Nephron (organoid): Measurements from ENCODE around the gene DTWD2.

Source experiments
- H3K27ac Mint-ChIP-seq, 3 experiments: 2 replicates each; pipeline ENCODE4 v1.8.0; 2020; ENCODE audit warnings: mixed read lengths in 3 of 3, mild to moderate bottlenecking in 2 of 3, moderate library complexity in 1 of 3
- H3K27me3 Mint-ChIP-seq: 2 replicates; pipeline ENCODE4 v1.8.0; 2021; ENCODE audit warnings: low read depth, mild to moderate bottlenecking, moderate library complexity, mixed read lengths
- H3K36me3 Mint-ChIP-seq: 2 replicates; pipeline ENCODE4 v1.8.0; 2020; ENCODE audit warnings: low read depth, mixed read lengths
- H3K4me1 Mint-ChIP-seq: 2 replicates; pipeline ENCODE4 v1.8.0; 2020; ENCODE audit warnings: mixed read lengths
- H3K4me3 Mint-ChIP-seq, 3 experiments: 2 replicates each; pipeline ENCODE4 v1.8.0; 2020; ENCODE audit warnings: mild to moderate bottlenecking in 3 of 3, mixed read lengths in 3 of 3, moderate library complexity in 2 of 3
- H3K9me3 Mint-ChIP-seq: 2 replicates; pipeline ENCODE4 v1.8.0; 2020; ENCODE audit warnings: mixed read lengths
- TF ChIP-seq, protein P1 (sequence below), 3 experiments: fragments of 200-600 bp; sonication (generic); IDR thresholded peaks; one replicate each; pipeline ENCODE4 v1.5.0; 2021; ENCODE audit warnings: antibody characterized with exemption in 3 of 3; ENCODE audit not compliant: unreplicated experiment in 3 of 3

DTWD2 gene

DNA sequence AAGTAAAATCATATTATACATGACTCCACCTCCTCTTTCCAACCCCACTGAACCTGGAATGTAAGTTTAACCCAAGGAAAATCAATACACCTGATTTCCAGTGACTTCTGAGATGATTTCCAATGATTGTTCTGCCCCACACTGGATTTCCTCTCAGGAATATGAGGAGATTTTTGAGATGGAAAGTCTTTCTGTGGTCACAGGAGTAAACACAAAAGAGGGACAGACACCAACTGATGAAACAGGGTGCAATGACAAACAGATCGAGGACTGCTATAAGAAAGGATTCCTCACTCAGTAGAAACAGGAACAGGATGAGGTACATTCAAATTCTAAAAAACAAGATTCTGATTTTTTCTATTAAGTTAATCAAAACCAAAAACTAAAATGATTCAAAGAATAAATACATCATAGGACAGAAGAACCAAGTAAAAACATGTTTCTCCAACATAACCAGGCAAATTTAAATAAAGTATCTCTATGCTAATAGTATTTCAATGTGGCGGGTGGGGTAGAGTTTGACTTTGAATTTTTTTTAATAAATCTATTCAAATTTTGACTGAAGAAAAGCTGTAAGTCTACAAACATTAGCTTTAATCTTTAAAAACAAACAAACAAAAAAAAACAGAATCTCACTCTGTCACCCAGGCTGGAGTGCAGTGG, 42.1 kb downstream of the DTWD2 start:
- no peaks in the 10 kb centered on the region for H3K4me1 Mint-ChIP-seq
- no peak overlapping the region for H3K4me3 Mint-ChIP-seq
- peaks cover 14% of the 10 kb centered on the region for H3K36me3 Mint-ChIP-seq
- TF ChIP-seq, protein P1, sequence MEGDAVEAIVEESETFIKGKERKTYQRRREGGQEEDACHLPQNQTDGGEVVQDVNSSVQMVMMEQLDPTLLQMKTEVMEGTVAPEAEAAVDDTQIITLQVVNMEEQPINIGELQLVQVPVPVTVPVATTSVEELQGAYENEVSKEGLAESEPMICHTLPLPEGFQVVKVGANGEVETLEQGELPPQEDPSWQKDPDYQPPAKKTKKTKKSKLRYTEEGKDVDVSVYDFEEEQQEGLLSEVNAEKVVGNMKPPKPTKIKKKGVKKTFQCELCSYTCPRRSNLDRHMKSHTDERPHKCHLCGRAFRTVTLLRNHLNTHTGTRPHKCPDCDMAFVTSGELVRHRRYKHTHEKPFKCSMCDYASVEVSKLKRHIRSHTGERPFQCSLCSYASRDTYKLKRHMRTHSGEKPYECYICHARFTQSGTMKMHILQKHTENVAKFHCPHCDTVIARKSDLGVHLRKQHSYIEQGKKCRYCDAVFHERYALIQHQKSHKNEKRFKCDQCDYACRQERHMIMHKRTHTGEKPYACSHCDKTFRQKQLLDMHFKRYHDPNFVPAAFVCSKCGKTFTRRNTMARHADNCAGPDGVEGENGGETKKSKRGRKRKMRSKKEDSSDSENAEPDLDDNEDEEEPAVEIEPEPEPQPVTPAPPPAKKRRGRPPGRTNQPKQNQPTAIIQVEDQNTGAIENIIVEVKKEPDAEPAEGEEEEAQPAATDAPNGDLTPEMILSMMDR (IDR thresholded peaks at IDR 0.05; ENCODE audit: unreplicated experiment in 3 of 3), result no peak
- no peak overlapping the region for H3K27ac Mint-ChIP-seq
- H3K9me3 Mint-ChIP-seq, result no peaks in the 10 kb centered on the region
- H3K27me3 Mint-ChIP-seq, result no peaks in the 10 kb centered on the region

DNA sequence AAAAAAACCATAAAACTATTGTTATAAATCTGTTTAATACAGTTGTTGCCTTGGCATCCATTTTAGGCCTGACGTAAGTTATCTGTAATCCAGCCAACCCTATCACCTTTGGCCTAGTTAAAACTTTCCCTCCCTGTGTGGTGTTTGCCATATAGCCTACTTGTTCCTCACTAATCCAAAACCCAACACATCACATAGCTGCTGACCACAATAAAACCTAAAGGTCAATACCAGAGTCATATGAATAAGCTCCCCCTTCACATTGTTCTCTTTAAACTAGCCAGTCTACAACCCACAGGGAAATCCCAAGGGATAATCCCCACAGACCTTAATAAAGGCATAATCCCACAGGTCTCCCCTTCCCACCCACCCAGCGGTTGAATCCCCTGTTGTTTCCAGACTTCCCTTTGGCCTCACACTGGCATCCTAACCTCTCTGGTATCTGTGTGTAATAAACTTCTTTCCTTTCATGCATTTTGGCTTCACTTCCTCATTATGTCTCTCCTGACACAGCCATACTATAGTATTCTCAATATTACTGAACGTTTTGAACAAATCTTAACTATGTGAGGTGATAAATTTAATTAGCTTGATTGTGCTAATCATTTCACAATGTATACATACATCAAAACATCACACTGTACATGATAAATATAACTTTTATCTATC, 50.8 kb downstream of the DTWD2 start:
- H3K4me1 Mint-ChIP-seq, result no peaks in the 10 kb centered on the region
- peaks cover 14% of the 10 kb centered on the region for H3K36me3 Mint-ChIP-seq
- H3K27me3 Mint-ChIP-seq, result no peaks in the 10 kb centered on the region
- peak overlapping the region in 2 of 3 experiments; percentile 25 to 32 for H3K27ac Mint-ChIP-seq
- no peak overlapping the region for H3K4me3 Mint-ChIP-seq
- H3K9me3 Mint-ChIP-seq, result peaks cover 3% of the 10 kb centered on the region
- TF ChIP-seq, protein P1 (IDR thresholded peaks at IDR 0.05; ENCODE audit: unreplicated experiment in 3 of 3), result no peak

GRCh38 chr5:118933703-118934102, 54.6 kb downstream of the DTWD2 start:
- H3K36me3 Mint-ChIP-seq, result peaks cover 28% of the 10 kb centered on the region

DNA sequence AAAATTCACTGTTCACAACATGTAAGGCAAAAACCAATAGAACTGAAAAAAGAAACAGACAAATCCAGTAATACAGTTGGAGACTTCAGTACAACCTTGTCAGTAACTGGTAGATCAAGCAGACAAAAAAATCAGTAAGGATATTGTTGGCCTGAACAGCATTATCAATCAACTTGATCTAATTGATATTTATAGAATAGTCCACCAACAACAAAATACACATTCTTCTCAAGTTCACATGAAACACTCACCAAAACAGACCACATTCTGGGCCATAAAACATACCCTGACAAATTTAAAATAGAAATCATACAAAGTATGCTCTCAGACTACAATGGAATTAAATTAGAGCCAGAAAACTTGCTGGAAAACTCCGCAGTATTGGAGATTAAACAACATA, 56.8 kb downstream of the DTWD2 start:
- TF ChIP-seq, protein P1 (IDR thresholded peaks at IDR 0.05; ENCODE audit: unreplicated experiment in 3 of 3), result no peak
- Mint-ChIP-seq H3K27me3 (no peaks in the 10 kb centered on the region), H3K27ac (no peak overlapping the region), H3K36me3 (peaks cover 29% of the 10 kb centered on the region), H3K4me3 (no peak overlapping the region), H3K9me3 (peaks cover 11% of the 10 kb centered on the region), H3K4me1 (no peaks in the 10 kb centered on the region)

More at GRCh38 chr5:118933703-118934102, 54.6 kb downstream of the DTWD2 start:
- H3K9me3 Mint-ChIP-seq, result peaks cover 11% of the 10 kb centered on the region
- no peaks in the 10 kb centered on the region for H3K27me3 Mint-ChIP-seq
- no peak overlapping the region for H3K4me3 Mint-ChIP-seq
- TF ChIP-seq, protein P1 (IDR thresholded peaks at IDR 0.05; ENCODE audit: unreplicated experiment in 3 of 3), result no peak
- H3K4me1 Mint-ChIP-seq, result no peaks in the 10 kb centered on the region
- no peak overlapping the region for H3K27ac Mint-ChIP-seq

DNA sequence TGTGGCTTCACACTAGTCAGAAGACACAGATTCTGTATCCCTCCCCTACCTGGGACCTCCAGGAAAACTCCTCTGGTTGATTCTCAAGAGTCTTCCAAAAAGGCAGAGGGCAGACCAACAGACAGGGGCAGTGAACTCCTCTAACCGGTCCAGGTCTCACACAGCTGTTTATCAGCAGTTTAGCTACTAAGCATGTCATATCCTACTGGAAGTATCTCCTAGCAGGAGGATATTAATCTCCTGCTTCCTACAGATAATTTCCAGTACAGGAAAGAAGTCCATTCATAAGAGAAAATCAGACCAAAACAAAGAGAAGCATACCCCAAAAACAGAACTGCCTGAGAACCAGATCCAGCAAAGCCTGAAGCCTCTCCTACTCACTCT, 64.3 kb downstream of the DTWD2 start:
- TF ChIP-seq, protein P1 (IDR thresholded peaks at IDR 0.05; ENCODE audit: unreplicated experiment in 3 of 3), result no peak
- H3K9me3 Mint-ChIP-seq, result no peaks in the 10 kb centered on the region

More for the DNA sequence above, 64.3 kb downstream of the DTWD2 start:
- H3K36me3 Mint-ChIP-seq, result peaks cover 13% of the 10 kb centered on the region
- peak overlapping the region in 2 of 3 experiments; percentile 10 to 43 for H3K27ac Mint-ChIP-seq
- no peaks in the 10 kb centered on the region for H3K27me3 Mint-ChIP-seq
- no peak overlapping the region for H3K4me3 Mint-ChIP-seq
- peaks cover 45% of the 10 kb centered on the region for H3K4me1 Mint-ChIP-seq
